GM21576 (cell line): ENCODE data around the gene NXNL1.
"Not testable (repeated sequence)": the region's sequence is repeated elsewhere in the genome, so short reads cannot be mapped to it uniquely, and the experiment has no call there.

Experiments
- ATAC-seq: cut with Tn5 transposase; IDR thresholded peaks from one replicate; pipeline ENCODE4 v1.9.1; 2021; ENCODE audit warnings: mild to moderate bottlenecking, moderate library complexity; ENCODE audit not compliant: unreplicated experiment

Gene NXNL1

GRCh38 chr19:17487284-17488121 is 26.8 kb upstream of the NXNL1 start:
- ATAC-seq: no peak

- ATAC-seq: no peak
These were observed 26.0 kb upstream of the NXNL1 start for GRCh38 chr19:17486545-17487240.

- ATAC-seq: no peak
These were observed 23.9 kb upstream of the NXNL1 start for GRCh38 chr19:17484520-17485185.

GRCh38 chr19:17483605-17484002 is 22.9 kb upstream of the NXNL1 start:
- no peak for ATAC-seq

GRCh38 chr19:17482877-17483604 is 22.3 kb upstream of the NXNL1 start:
- no peak for ATAC-seq

GRCh38 chr19:17481986-17482385 is 21.3 kb upstream of the NXNL1 start:
- ATAC-seq: no peak

GRCh38 chr19:17479325-17479791 is 18.6 kb upstream of the NXNL1 start:
- ATAC-seq: no peak

- ATAC-seq: no peak
These were observed 14.9 kb upstream of the NXNL1 start for GRCh38 chr19:17475541-17476115.

GRCh38 chr19:17475011-17475540 is 14.3 kb upstream of the NXNL1 start:
- ATAC-seq: not testable (repeated sequence)

- ATAC-seq: no peak
These were observed 12.3 kb upstream of the NXNL1 start for GRCh38 chr19:17473041-17473440.

GRCh38 chr19:17471410-17472125 is 10.8 kb upstream of the NXNL1 start:
- no peak for ATAC-seq

- ATAC-seq: peak; percentile 74
These were observed 9.5 kb upstream of the NXNL1 start, which contains the start of gene SLC27A1 for GRCh38 chr19:17470068-17470841. Gene SLC27A1, plus strand, starts transcription at chr19:17470524. Its CDS starts 17 bp downstream, at chr19:17470541.

- ATAC-seq: peak; percentile 50
These were observed 8.8 kb upstream of the NXNL1 start for GRCh38 chr19:17469481-17470067.

- no peak for ATAC-seq
These were observed 8.4 kb upstream of the NXNL1 start for GRCh38 chr19:17469092-17469480.

- ATAC-seq: no peak
These were observed 7.8 kb upstream of the NXNL1 start for GRCh38 chr19:17468302-17469091.

- no peak for ATAC-seq
These were observed 7.0 kb upstream of the NXNL1 start for GRCh38 chr19:17467471-17468301.

GRCh38 chr19:17466487-17466850 is 5.7 kb upstream of the NXNL1 start:
- ATAC-seq: no peak
